Renal cortex interstitium (tissue), 11 donors: Measurements from ENCODE around the gene COMMD9. TPM values are rescaled to one million over a fixed set of nuclear protein-coding genes. Genes with fewer than 3 reads are reported as not detected.

Experiments used
- DNase-seq, 11 donors: peaks; one replicate each; pipeline ENCODE4 v3.0.0-alpha.2; 2013; ENCODE audit warnings: low read depth in 9 of 11, low spot score in 4 of 11; ENCODE audit errors: extremely low read depth in 1 of 11
- polyA plus RNA-seq, 3 donors: library from polyadenylated mRNA; unstranded; fragments of 120-200 nt; gene quantifications; one replicate each; pipeline ENCODE4 v1.2.1, GENCODE V29; 2013; ENCODE audit not compliant: insufficient read length in 3 of 3

COMMD9 gene
- polyA plus RNA-seq, 3 donors: 80.5 to 88.4 (median 86.0) TPM

DNA sequence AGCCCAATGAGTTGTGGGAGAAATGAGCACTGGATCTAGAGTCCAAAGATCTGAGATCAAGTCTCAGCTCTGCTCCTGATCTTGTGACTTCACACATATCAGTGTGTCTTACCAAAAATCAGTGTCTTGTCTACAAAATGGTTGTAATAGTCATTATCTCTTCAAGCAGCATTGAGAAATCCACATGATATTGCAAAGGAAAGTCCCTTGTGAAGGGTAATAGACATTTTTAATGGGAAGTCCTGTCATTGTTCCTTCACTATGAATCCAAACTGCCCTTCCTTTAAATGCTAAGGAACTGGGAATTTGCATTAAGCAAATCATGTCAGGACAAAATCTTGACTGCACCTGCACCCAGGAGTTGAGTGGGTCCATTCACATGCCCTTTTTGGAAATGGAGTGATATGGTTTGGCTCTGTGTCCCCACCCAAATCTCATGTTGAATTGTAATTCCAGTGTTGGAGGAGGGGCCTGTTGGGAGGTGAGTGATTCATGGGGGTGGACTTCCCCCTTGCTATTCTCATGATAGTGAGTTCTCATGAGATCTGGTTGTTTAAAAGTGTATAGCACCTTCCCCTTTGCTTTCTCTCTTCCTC lies 51.1 kb downstream of the COMMD9 start:
- DNase-seq: no peak

DNA sequence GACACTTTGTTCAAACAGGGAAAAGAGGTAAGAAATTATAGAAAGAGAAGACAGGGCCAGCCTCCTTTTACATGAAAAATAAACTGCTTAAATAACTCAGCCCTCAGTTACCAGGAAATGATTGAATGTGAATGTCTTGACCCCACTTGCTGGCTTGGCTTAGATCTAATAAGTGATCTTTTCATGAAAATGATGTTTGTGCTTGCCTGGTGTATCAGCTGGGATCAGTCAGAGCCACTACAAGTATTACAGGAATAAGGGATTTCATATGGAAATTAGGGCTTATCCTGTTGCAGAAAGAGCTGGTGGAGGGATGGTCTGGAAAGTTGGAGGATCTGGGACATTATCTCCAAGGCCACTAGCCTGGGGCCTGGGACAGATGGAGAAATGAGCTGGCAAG lies 51.8 kb downstream of the COMMD9 start:
- DNase-seq: no peak

DNA sequence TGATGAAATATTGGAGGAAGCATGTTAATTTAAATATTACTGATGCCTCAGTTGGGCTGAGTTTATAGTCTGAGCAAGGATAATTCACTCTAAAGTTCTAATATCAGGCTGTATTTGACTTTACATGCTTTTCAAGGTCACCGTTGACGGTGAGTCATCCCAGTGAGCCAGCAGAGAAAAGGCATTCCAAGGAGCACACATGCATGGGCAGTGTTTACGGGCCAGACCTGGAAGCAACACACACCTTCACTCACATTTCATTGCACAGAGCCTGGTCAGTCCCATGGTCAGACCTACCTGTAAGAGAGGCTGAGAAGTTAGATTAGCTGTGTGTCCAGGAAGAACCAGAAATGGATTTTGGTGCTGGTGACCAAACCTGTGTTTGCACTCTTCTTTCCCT lies 53.5 kb downstream of the COMMD9 start:
- DNase-seq: no peak

DNA sequence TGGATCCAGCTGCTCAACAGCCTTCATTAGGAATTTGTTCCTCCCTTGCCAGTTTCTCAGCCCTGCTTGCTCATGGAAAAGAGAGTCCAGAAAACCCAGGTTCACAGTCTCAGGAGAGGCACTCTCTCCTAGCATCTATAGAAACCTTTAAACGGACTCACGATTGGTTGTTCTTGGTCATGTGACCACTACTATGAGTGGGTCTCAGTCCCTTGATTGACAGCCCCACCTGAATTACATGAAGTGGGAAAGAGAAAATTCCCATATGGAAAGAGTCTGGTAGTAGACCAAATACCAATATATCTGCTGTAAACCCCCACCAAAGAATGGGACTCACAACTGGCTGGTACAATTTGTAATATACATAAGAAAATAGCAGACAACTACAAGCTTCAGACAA lies 54.4 kb downstream of the COMMD9 start:
- DNase-seq: no peak

DNA sequence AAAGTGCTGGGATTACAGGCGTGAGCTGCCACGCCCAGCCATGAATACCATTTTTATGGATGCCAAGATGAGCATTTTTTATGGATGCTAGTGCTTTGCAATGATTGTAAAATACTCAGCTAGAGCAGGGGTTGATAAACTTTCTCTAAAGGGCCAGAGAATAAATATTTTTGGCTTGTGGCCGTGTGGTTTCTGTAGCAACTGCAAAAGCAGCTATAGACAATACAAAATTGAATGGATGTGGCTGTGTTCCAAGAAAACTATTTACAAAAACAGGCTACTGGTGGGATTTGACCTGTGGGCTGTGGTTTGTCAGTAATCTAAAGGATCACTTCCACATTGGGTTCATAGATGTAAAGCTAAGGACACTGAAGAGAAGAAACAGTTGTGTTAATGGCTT lies 56.0 kb downstream of the COMMD9 start:
- DNase-seq: peak in 10 of 11 donors; percentile 48 to 83 (median 63)

DNA sequence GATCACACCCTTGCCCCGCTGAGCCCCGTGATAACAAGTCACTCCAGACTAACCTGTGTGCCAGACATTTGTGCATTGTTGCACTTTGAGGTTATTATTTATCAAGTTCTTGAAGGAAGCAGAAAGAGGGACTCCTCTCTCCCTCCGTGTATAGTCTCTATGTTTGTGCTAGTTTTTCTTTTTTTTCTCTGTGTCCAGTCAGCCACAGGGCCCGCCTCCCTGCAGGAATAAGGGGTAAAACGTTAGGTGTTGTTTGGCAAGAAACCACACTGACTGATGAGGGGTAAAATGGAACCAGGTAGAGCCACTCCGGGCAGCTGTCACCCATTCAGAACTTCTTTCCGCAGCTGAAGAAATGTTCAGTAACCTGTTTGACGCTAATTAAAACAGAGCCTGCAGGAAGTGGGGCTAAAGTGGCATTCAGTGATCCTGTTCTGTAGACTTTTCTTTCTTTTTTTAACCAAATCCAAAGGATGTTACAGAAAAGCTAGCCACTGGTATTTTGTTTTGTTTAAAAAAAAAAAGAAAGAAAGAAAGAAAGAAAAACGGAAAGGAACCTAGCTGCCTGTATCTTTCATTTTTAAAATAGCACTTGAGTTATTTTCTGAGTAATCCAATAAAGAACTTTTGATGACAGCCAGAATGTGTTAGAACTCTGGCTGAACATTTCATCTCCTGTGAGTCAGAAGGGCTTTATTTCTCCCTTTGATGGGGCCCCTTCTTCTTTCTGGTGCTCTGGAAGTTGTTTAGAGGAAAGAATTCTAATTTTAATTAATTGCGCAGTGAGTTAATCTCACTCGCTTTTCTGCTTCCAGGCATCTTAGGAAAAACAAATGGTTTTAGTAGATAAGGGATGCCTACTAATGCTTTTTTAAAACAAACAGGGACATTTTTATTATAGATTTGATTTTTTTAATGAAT lies 58.2 kb downstream of the COMMD9 start:
- DNase-seq: no peak

DNA sequence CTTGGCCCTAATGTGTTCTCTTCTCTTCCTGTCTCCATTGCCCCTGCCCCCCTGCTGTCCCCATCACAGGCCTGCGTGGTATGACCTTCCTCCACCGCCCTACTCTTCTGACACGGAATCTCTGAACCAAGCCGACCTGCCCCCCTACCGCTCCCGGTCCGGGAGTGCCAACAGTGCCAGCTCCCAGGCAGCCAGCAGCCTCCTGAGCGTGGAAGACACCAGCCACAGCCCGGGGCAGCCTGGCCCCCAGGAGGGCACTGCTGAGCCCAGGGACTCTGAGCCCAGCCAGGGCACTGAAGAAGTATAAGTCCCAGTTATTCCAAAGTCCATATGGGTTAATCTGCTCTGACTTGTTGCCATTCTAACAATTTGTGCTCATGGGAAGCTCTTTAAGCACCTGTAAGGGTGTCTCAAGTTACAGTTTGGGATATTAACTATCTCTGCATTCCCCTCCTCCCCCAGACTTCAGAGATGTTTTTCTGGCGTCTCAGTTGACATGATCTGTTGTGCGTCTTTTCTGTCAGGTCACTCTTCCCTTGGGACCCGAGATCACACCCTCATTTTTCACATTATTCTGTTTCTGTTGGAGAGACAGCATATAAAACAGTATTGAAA lies 60.0 kb downstream of the COMMD9 start:
- peak in 1 of 11 donors; percentile 46 for DNase-seq

DNA sequence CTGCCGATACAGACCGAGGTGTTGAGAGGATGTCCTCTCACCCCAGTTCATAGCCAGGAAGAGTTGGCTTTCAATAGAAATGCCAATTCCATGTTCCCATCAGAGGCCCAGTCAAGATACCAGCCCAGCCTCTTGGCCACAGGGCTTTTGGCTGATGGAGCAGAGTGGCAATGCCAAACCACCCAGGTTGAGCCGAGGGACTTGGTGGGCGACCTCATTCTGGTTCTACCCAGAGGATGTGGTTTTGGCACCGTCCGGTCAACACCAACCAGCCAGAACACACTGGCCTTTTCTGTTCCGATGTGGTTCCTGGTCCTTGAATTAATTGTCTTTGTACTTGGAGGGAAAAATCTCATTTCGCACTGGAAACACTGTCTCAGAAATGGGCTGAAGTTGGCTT lies 60.5 kb downstream of the COMMD9 start:
- no peak for DNase-seq

DNA sequence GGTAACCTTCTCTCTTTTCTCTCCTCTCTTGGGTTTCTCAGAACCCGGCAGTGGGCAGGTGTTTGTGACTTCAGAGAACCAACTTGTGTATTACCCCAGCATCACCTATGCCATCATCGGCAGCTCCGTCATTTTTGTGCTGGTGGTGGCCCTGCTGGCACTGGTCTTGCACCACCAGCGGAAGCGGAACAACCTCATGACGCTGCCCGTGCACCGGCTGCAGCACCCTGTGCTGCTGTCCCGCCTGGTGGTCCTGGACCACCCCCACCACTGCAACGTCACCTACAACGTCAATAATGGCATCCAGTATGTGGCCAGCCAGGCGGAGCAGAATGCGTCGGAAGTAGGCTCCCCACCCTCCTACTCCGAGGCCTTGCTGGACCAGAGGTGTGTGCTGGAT lies 62.2 kb downstream of the COMMD9 start:
- DNase-seq: no peak

DNA sequence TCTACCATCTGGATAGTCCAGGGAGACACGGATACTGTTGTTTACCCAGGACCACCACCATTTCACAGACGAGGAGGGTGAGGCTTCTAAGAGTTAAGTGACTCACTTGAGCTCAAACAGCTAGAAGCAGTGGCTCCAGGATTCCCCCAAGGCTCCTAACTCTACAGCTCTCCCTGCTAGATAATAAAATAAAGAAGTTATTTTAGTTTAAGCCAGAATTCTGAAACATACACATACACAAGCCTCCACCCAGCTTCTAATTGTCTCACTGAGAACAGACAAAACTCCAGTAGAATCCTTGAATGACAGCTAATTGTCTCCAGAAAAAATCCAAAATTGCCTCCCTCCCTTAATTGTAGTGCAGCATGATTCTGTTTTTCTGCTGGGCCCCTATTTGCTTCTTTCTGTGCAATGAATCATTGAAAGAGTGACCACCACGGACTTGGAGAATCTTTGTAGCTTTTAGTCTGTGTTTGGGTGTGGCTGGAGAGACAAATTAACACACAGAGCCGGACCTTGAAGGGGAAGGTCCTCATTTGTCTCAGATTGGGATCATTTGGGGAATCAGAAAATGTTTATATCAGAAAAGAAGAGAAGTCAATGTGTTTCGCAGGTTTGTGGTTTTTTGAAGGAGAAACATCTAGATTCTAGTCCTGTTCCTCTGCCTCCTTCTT lies 64.9 kb downstream of the COMMD9 start:
- DNase-seq: no peak

DNA sequence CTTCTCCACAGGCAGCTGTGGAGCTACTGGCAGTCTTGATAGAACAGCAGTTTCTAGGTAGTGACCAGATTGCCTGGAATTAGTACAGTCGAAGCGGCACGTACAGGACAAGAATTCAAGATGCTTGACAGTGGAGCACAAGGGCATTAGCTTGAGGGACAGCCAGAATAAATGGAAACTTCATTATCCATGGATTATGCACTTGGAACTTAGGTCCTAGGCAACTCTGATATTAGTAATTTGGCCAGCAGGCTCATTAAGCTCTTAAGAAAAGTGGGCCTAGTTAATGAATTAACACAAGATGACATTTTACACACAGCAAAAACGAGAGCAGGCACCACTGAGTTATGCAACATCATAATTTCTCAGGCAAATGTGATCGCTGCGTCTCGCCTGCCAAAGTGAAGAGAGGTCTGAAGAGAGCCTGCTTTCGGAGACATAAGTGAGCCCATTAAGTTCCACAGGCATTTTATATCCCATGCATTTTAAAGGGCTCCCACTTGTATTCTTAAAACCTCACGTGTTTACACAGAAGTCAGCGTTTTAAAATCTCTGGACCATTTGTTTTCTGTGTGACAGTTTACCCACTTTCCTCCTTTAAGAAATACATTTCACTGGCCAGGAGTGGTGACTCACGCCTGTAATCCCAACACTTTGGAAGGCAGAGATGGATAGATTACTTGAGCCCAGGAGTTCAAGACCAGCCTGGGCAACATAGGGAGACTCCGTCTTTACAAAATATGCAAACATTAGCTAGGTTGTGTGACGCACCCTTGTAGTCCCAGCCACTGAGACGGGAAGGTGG lies 66.2 kb downstream of the COMMD9 start:
- DNase-seq: no peak

Other genes with a start within 250 kb of the COMMD9 start
- gene PRR5L, start 6.9 kb upstream of the COMMD9 start, polyA plus RNA-seq: 10 to 100 TPM; 13.2 to 19.7 (median 16.2) TPM
- 10 to 100 TPM; 15.9 to 17.4 (median 17.2) TPM for gene TRAF6, start 220.8 kb upstream of the COMMD9 start, polyA plus RNA-seq